ENCODE measurements around the gene RMC1.

DNA sequence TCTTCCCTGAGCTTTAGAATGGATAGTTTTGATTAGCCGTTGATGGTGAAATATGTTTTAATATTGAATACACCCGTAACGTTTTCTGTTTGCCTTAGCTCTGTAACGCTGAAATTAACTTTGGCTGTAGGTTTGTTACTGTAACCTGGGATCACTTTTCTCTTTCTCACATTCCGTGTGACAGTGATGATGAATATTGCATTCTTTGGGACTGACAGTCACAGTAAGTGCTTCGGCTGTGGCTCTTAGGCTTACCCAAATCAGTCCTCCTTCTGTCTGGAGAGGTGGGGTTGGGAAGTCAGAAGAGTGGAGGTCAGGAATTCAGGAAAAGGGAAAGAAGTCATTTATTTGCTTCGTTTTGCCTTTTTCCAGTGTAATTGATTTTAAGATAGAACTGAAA lies 18.0 kb downstream of the RMC1 start:
- TF ChIP-seq, protein P1, sequence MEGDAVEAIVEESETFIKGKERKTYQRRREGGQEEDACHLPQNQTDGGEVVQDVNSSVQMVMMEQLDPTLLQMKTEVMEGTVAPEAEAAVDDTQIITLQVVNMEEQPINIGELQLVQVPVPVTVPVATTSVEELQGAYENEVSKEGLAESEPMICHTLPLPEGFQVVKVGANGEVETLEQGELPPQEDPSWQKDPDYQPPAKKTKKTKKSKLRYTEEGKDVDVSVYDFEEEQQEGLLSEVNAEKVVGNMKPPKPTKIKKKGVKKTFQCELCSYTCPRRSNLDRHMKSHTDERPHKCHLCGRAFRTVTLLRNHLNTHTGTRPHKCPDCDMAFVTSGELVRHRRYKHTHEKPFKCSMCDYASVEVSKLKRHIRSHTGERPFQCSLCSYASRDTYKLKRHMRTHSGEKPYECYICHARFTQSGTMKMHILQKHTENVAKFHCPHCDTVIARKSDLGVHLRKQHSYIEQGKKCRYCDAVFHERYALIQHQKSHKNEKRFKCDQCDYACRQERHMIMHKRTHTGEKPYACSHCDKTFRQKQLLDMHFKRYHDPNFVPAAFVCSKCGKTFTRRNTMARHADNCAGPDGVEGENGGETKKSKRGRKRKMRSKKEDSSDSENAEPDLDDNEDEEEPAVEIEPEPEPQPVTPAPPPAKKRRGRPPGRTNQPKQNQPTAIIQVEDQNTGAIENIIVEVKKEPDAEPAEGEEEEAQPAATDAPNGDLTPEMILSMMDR (IDR thresholded peaks at IDR 0.05): no peak
- TF ChIP-seq POLR2A (IDR thresholded peaks at IDR 0.05): no peak
